HG03175 (cell line): ENCODE results near the gene PP2D1.
A peak's percentile ranks its signal among the peaks of the same experiment; 100 is the strongest.
"Not testable (repeated sequence)": the region's sequence is repeated elsewhere in the genome, so short reads cannot be mapped to it uniquely, and the experiment has no call there.

Experiments
- ATAC-seq: cut with Tn5 transposase; IDR thresholded peaks from one replicate; pipeline ENCODE4 v1.9.1; 2021; ENCODE audit warnings: mild to moderate bottlenecking, moderate library complexity; ENCODE audit not compliant: unreplicated experiment

PP2D1 gene

GRCh38 chr3:19972054-19972453 lies 40.0 kb downstream of the PP2D1 start:
- ATAC-seq = no peak

GRCh38 chr3:19970327-19970726 lies 41.7 kb downstream of the PP2D1 start:
- ATAC-seq = no peak

- no peak for ATAC-seq
Observed at GRCh38 chr3:19967812-19968211, 44.3 kb downstream of the PP2D1 start.

DNA sequence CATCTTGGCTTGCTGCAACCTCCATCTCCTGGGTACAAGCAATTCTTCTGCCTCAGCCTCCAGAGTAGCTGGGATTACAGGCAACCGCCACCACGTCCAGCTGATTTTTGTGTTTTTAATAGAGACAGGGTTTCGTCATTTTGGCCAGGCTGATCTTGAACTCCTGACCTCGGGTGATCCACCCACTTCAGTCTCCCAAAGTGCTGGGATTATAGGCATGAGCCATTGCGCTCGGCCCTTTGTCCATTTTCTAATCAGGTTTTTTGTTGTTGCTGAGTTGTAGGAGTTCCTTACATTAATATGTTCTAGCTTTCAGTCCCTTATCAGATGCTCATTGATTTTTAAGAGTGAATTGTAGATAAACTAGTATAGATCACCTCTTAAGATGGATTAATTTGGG lies 44.9 kb downstream of the PP2D1 start:
- ATAC-seq = no peak

- ATAC-seq = no peak
Observed at GRCh38 chr3:19961960-19962359, 50.1 kb downstream of the PP2D1 start.

DNA sequence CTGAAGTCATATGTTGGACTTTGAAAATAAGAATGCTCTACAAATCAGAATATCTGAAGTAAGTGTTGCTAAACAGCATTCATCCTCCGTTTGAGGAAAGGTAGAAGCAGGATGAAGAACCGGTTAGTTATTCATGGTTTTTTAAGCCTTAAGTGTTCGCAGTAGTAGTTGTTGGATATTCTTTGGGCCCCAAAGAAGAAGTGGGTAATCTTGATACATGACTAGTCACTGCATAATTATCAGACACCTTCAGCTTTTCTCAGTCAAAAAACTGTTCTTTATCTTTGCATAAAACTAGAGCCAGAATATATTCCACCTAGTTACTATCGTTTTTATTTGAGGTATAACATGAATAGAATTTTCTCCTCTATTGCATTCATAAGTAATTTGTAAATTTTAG lies 51.4 kb downstream of the PP2D1 start:
- ATAC-seq = no peak

- no peak for ATAC-seq
Observed at GRCh38 chr3:19959505-19959904, 52.6 kb downstream of the PP2D1 start.

GRCh38 chr3:19957354-19957753 lies 54.7 kb downstream of the PP2D1 start:
- not testable (repeated sequence) for ATAC-seq

DNA sequence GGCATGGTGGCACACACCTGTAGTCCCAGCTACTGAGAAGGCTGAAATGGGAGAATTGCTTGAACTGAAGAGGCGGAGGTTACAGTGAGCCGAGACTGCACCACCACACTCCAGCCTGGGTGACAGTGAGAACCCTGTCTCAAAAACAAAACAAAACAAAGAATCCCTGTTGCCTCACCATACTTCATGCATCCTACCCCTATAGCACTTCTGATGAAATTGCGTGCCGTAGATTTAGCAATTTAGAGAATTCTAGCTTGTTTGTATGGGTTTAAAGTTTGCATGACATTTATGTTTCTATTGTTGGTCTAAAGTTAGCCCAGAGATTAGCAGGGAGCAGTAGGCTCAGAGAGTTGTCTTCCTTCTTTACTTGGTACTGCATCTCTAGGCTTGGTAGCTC lies 57.4 kb downstream of the PP2D1 start:
- no peak for ATAC-seq

DNA sequence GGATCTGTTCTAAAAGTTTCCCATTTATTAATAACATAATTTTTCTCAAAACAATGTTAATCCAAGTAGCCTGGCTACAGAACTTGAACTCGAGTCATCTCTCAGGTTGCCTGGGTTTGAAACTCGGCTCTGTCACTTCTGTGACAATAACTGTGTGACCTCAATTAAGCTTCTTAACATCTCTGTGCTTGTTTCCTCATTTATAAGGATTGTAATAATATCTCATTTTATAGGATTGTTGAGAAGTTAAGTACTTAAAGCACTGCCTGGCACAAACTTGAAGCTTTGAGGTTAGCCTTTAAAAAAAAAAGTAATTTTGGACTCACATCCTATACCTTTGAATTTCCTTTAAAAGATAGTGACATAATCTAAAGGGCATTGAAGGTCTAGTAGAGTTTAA lies 61.7 kb downstream of the PP2D1 start:
- ATAC-seq = no peak

- ATAC-seq = no peak
Observed at GRCh38 chr3:19948226-19948591, 63.9 kb downstream of the PP2D1 start.

GRCh38 chr3:19947549-19948225 lies 64.4 kb downstream of the PP2D1 start:
- peak; percentile 22 for ATAC-seq

DNA sequence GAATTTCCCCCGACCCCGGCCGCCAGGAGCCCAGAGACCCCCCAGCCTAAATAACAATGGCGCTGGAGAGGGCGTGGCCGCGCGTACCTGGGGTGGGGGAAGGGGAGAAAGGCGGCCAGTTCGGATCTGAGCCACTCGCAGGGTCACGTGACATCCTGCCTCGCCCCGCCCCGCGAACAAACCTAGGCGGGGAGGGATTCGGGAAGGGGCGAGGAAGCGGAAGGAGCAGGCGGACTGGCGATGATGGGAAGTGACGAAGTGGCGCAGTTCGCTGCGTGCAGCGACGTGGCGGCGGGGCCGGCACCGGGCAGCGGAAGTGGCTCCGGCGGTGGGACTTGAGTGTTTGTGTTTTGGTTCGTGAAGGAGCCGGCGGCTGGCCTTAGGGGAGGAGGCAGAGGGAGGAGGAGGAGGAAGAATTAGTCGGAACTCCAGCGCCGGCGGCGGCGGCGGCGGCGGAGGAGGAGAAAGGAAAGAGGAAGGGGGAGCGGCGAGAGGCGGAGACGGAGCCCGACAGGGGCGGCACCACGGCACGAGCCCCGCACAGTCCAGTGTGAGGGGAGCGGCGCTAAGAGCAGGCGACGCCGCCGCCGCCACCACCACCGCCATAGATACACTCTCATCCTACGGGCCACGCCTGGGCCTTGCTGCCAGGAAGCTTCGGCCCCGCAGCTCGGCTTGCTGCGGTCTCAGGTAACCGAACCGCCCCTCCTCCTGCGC lies 65.1 kb downstream of the PP2D1 start, which contains the start of gene RAB5A:
RAB5A (plus strand) TSS at position 266 of the 717 bp plus-strand sequence. CDS start 3,802 bp downstream, outside the sequence.
- ATAC-seq = peak; percentile 96

DNA sequence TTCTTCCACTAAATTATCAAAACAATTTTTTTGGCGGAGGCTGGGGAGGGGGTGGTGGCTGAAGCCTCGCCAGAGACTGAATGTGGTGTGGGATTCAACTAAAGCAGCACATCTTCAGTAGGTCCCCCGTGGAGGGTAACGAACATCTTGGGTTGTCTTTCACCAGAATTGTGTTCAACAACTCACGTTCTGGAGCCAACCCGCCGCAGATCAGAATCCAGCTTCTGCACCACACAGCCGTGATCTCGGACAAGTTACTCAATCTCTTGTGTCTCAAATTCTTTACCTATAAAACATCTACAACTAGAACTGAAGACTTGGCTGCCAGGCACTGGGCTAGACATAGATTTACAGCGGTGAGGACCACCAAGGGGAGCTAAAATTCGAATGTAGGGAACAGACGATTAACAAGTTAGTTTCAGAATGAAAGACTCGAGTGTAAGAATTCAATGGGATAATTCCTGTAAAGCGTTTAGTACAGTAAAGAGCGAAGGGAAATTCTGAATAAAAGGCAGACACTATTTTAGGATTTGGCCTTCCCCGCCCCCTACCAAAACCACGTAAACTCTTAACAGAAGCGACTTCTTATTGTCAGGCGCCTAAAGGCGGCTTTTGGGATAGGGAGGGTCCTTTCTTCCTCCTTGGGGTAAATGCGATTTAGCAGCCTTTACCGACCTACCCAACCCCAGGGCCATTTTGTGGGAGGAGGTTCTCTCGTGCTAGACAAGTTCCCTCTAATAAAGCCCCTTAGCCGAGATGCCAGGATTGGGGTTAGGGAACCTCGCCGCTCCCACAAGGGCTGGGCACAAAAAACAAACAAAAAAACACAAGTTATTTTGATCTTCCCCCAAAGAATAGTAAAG lies 65.9 kb downstream of the PP2D1 start:
- ATAC-seq = peak; percentile 14

DNA sequence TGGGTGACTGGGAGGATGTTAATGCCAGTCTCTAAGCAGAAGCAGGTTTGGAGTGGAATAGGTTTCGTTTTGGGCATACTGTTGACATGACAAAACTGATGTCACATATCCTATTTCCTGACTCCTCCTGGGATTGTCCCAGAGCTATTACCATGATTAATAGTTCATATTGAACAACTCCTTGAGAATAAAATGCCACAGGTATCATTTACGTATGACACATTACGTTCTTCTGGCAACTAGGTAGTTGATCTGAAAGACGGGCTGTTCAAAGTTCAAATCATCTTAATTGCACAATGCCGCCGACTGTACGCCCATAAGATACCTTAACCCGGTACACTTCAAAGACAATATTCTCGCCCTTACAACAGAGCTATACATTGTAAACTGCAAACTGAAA lies 66.5 kb downstream of the PP2D1 start:
- no peak for ATAC-seq

DNA sequence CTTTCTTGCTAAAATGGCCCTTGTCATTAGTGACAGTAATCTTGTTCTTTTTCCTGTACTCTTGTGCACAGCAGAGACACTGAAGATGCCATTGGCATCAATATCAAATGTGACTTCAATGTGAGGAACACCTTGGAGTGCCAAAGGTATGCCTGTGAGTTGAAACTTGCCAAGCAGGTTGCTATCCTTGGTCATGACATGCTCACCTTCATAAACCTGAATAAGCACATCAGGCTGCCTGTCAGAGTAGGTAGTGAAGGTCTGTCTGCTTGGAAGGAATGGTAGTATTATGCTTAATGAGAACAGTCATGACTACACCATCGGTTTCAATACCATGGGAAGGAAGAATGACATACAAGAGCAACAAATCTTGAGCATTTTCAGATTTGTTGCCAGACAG lies 71.4 kb downstream of the PP2D1 start:
- no peak for ATAC-seq

GRCh38 chr3:19938295-19938627 lies 73.8 kb downstream of the PP2D1 start:
- ATAC-seq = no peak

GRCh38 chr3:19937459-19938294 lies 74.4 kb downstream of the PP2D1 start:
- no peak for ATAC-seq
